Measurements from ENCODE around the gene MYLK4.
A peak's percentile ranks its signal among the peaks of the same experiment; 100 is the strongest.

Gene MYLK4

DNA sequence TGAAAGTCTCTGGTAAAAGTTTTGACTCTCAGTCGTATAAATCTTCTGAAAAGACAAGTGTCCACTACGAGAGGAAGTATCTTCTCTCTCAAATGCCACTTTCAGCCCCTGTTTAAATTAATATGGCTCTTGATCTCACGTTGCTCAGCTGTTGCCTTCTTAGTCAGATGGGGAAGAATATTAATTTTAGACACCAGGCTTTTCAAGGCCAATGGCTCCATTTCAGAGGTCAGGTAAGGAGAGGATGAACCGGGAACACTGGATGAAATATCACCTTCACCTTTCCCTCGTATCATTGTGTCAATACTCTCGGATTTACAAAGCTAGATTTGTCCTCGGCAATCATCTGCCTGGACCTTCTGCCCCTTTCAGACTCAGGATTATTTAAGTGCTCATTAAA, at the start of gene MYLK4:
Gene MYLK4 (minus strand): TSS at position 91 of the 400 bp plus-strand sequence. CDS start 1,628 bp downstream, outside the sequence.
- Histone ChIP-seq H3K4me1 (peaks cover 21% of the 10 kb centered on the region), H3K9me3 (no peaks in the 10 kb centered on the region), H3K4me3 (no peak within 1 kb of the TSS), H3K27me3 (ENCODE audit: low read depth) (no peaks in the 10 kb centered on the region), H3K36me3 (replicated peaks) (no peaks in the 10 kb centered on the region)
- DNase-seq (ENCODE audit: low spot score in 2 of 2) = no peak
- in situ Hi-C loops (cut with MboI; ENCODE audit: low sequenced_read_pairs) = no loop called here

DNA sequence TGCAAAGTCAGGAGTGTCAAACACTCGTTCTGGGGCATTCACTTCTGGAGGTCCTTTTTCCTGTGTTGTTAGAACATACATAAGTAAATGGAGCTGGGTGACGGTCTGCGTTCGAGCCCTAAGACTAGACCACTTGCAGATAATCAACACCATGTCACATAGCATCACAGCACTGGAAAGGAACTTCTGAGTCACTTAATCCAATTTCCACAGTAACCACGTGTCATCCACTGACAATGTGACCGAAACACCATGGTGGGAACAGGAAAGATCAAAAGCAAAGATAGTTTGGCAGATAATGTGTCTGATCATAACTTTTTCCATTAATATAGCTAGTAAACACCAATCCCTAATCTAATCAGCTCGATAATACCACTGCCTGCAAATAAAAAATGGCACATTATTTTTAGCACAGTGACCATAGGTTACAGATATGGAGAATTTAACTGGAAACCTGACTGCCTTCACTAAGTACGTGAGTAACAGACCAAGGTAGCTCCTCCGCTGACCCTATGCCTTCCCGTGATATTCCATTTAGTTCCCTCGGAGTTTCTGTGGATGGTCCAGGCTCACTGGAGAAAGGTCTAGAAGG, 49.3 kb upstream of the MYLK4 start:
- Histone ChIP-seq H3K36me3 (replicated peaks) (no peaks in the 10 kb centered on the region), H3K27me3 (ENCODE audit: low read depth) (no peaks in the 10 kb centered on the region), H3K9me3 (no peaks in the 10 kb centered on the region), H3K4me3 (no peak overlapping the region), H3K4me1 (peaks cover 4% of the 10 kb centered on the region)
- no peak for DNase-seq (ENCODE audit: low spot score in 2 of 2)
- in situ Hi-C loops (cut with MboI; ENCODE audit: low sequenced_read_pairs) = no loop called here

DNA sequence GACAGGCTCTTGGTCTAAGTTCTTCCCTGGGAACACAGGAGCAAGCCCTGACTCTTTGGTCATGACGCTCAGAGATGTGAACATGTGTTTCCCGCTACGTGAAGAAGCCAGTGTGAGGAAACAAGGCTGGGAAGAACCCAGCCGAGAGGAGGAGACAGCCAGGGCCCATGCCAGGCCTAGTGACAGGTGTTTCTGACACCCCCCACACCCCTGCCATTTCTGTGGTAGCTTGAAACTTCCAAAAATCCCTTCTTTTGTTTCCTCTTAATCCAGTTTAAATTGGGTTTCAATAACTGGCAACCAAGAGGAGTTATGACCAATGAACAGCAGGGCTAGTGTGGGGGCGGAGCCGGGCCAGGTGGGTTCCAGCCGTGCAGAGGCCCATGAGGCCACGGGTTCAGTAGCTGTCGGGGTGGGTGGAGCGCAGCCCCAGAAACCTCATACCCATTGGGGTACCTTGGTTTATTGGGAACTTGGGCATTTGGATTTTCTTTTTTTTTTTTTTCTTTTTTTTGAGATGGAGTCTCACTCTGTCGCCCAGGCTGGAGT, 47.9 kb upstream of the MYLK4 start:
- no peak overlapping the region for H3K4me3 ChIP-seq
- H3K4me1 ChIP-seq = peaks cover 4% of the 10 kb centered on the region
- in situ Hi-C loops (cut with MboI; ENCODE audit: low sequenced_read_pairs) = no loop called here
- no peaks in the 10 kb centered on the region for H3K27me3 ChIP-seq (ENCODE audit: low read depth)
- no peaks in the 10 kb centered on the region for H3K9me3 ChIP-seq
- peak; percentile 16 to 39 for DNase-seq (ENCODE audit: low spot score in 2 of 2)
- H3K36me3 ChIP-seq (replicated peaks) = no peaks in the 10 kb centered on the region

DNA sequence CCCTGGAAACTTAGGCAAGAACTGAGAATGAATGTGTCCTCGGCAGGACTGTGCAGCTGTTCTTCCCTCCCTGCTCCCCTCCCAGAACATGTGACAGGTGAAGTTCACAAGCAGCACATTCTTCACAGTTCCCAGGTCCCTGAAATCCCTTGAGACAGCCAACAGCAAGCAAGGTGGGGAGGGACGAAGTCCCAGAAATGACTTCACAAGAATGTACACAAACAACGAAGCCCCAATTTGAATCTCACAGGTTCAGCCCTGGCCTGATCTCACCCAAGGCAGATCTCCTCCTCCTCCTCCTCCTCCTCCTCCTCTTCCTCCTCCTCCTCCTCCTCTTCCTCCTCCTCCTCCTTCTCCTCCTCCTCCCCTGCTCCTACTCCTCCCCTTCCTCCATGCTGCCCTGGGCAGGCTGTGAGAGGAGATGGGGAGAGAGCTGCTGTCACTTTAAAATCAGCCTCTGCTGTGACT, 46.9 kb upstream of the MYLK4 start:
- Histone ChIP-seq H3K4me1 (peaks cover 4% of the 10 kb centered on the region), H3K27me3 (ENCODE audit: low read depth) (no peaks in the 10 kb centered on the region), H3K4me3 (no peak overlapping the region), H3K36me3 (replicated peaks) (no peaks in the 10 kb centered on the region), H3K9me3 (no peaks in the 10 kb centered on the region)
- in situ Hi-C loops (cut with MboI; ENCODE audit: low sequenced_read_pairs) = no loop called here
- DNase-seq (ENCODE audit: low spot score in 2 of 2) = no peak

DNA sequence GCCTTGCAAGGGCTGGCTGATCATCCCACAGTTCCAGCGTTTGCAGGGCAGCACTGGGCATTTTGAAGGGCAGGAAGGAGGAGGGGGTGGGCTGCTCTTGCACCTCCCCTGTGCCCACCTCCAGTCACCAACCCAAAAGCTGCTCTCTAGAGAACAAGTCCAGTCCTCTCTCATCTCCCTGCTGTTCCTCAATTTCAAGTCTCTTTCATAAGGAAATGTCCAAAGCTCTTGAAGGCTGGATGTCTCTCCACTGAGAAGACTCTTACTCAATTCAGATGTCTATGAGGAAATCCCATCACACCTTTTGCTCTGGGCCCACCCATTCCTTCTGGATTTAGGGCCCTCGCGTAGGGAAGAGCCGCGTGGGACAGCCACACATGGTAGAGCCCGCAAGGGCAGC, 46.1 kb upstream of the MYLK4 start:
- in situ Hi-C loops (cut with MboI; ENCODE audit: low sequenced_read_pairs) = no loop called here
- Histone ChIP-seq H3K27me3 (ENCODE audit: low read depth) (no peaks in the 10 kb centered on the region), H3K36me3 (replicated peaks) (no peaks in the 10 kb centered on the region), H3K4me1 (peaks cover 4% of the 10 kb centered on the region), H3K4me3 (no peak overlapping the region), H3K9me3 (no peaks in the 10 kb centered on the region)
- DNase-seq (ENCODE audit: low spot score in 2 of 2) = no peak

DNA sequence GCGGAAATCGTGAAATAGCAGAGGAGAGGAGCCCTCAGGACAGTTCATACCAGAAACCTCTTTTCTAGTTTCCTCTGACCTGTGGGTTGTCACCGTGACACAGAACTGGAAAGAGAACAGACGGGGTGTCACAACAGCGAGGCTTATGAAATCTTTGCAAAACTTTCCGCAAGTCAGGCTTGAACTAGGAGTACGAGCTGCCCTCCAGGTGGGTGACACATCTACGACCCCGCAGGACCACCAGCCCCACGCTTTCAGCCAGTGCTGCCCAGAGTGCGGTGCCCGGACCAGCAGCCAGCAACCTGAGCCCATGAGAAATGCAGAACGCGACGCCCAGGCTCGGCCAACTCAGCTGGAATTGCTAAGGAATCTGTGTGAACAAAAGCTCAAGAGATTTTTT, 45.2 kb upstream of the MYLK4 start:
- Histone ChIP-seq H3K4me3 (no peak overlapping the region), H3K9me3 (no peaks in the 10 kb centered on the region), H3K4me1 (peaks cover 4% of the 10 kb centered on the region), H3K36me3 (replicated peaks) (no peaks in the 10 kb centered on the region), H3K27me3 (ENCODE audit: low read depth) (no peaks in the 10 kb centered on the region)
- no peak for DNase-seq (ENCODE audit: low spot score in 2 of 2)
- in situ Hi-C loops (cut with MboI; ENCODE audit: low sequenced_read_pairs) = no loop called here

DNA sequence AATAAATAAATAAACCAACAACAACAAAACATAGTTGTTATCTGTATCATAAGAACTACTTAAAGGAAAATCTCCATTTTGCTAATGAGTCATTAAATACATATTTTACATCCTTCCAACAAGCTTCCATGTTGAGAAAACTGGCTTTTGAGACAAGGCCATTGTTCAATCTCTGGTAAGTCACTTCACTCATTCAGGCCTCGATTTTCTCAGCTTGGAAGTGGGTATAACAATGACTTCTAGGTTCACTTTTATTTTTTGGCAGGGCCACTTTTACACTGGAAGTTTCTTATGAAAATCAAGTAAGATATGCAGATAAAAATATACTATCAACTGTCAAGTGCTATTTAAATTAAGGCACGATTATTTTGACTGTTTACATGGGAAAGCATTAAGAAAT, 44.4 kb upstream of the MYLK4 start:
- Histone ChIP-seq H3K4me1 (peaks cover 4% of the 10 kb centered on the region), H3K9me3 (no peaks in the 10 kb centered on the region), H3K4me3 (no peak overlapping the region), H3K27me3 (ENCODE audit: low read depth) (no peaks in the 10 kb centered on the region), H3K36me3 (replicated peaks) (no peaks in the 10 kb centered on the region)
- in situ Hi-C loops (cut with MboI; ENCODE audit: low sequenced_read_pairs) = no loop called here
- no peak for DNase-seq (ENCODE audit: low spot score in 2 of 2)

DNA sequence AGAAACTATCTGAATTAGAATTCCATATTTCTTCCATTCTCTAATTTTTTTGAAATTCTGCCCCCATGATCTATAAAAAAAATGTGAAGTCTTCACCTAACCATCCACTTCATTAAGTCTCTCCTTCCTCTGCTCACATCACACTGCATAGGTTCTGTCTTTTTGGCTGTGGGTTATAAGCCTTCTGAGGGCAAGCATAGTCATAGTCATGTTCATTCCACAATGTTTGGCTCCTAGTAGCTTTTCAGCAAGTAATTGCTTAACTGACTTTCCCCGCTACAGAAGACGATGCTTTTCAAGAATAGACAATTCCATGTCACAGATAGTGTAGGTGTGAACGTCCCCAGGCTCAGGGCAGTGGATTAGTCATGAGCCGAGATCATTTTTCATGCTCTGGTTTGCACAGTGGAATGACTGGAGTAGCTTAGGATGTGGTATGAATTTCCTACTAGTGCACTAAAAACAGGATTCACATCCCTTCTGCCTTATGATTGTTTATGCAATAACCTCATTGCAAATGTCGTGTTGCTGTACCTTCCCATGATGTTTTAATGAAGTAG, 43.5 kb upstream of the MYLK4 start:
- in situ Hi-C loops (cut with MboI; ENCODE audit: low sequenced_read_pairs) = no loop called here
- H3K9me3 ChIP-seq = no peaks in the 10 kb centered on the region
- H3K4me1 ChIP-seq = peaks cover 4% of the 10 kb centered on the region
- no peaks in the 10 kb centered on the region for H3K27me3 ChIP-seq (ENCODE audit: low read depth)
- H3K36me3 ChIP-seq (replicated peaks) = no peaks in the 10 kb centered on the region
- no peak for DNase-seq (ENCODE audit: low spot score in 2 of 2)
- no peak overlapping the region for H3K4me3 ChIP-seq

DNA sequence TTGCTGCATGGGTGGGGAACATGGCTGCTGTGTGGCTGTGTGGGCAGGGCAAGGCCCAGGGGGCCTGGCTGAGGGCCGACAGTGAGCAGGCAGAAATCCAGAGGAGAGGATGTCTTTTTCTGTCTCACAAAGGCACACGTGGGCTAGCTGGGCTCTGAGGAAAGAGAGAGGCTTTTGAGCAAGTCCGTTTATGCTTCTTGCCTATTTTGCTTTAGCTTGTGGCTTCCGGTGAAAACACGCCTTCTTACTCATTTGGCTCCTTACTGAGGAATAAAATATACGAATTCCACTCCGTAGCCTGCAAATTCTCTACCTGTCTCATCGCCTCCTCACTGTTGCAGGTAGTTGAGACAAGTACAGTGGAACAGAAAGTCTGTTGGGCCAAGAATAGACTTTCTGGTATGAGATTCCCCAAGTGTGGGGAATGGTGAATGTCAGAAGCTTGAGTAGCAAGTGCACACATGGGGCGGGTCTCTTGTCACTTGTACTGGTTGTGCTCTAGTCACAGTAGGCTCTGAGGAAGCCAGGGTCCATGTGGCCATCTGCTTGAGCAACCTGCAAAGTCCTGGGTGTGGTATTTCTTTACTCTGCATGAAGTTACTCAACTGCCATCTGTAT, 42.9 kb upstream of the MYLK4 start:
- Histone ChIP-seq H3K27me3 (ENCODE audit: low read depth) (no peaks in the 10 kb centered on the region), H3K4me3 (no peak overlapping the region), H3K9me3 (no peaks in the 10 kb centered on the region), H3K36me3 (replicated peaks) (no peaks in the 10 kb centered on the region), H3K4me1 (peaks cover 3% of the 10 kb centered on the region)
- DNase-seq (ENCODE audit: low spot score in 2 of 2) = no peak
- in situ Hi-C loops (cut with MboI; ENCODE audit: low sequenced_read_pairs) = no loop called here

DNA sequence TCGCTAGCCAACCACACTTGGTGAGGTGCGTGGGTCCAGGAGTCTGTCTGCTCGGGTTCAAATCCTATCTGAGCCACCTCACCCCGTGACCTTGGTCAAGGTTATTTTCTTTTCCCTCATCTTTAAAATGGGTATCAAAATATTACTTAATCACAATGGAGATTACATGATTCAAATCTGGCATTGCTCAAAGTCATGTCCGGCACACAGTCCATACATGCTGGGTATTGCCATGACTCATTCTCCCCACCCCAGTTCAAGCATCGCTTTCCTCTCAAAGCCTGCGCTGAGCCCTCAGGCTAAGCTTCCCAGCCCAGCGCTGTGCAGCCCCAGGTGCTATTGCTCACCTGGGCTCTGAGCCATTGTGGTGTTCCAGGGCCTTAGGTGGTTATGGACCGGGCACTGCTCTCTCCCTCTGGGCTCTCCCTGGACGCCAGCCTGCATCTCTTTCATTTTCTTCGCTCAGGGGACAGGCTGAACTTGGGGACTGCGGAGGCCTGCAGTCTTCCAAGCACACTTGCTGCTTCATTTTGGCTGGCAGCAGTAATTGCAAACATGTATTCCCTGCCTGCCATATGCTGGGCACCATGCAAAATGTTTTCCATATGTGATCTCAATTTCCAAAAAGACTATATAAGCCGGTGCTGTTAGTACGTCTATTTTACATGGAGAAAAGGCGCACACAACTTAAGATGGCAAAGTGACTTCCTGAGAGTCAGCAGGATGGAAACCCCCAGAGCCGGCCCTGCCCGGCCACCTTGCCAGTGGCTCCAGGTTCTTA, 41.8 kb upstream of the MYLK4 start:
- no peaks in the 10 kb centered on the region for H3K9me3 ChIP-seq
- DNase-seq (ENCODE audit: low spot score in 2 of 2) = no peak
- no peaks in the 10 kb centered on the region for H3K4me1 ChIP-seq
- H3K4me3 ChIP-seq = no peak overlapping the region
- no peaks in the 10 kb centered on the region for H3K27me3 ChIP-seq (ENCODE audit: low read depth)
- in situ Hi-C loops (cut with MboI; ENCODE audit: low sequenced_read_pairs) = no loop called here
- peaks cover 4% of the 10 kb centered on the region for H3K36me3 ChIP-seq (replicated peaks)

DNA sequence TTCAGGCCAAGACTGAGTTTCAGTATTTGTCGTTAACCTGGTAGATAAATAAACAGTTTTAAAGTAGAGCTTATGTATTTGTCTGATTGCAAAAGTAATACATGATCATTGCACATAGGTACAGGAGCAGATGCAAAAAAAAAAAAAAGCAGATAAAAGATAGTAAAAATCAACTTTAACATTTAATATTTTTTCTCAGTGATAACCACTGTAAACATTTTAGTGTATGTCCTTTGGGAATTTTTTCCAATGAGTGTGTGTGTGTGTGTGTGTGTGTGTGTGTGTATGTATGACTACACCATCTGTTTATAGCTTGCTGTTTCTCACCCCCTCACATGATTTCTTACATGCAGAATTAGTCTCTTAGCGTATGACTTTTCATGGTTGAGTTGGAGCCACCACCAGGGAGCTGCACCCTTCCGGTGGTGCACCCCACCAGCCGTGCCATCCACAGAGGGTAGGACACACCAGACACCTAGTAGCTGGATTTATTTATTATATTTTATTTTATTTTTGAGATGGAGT, 40.8 kb upstream of the MYLK4 start:
- Histone ChIP-seq H3K36me3 (replicated peaks) (peaks cover 7% of the 10 kb centered on the region), H3K27me3 (ENCODE audit: low read depth) (no peaks in the 10 kb centered on the region), H3K9me3 (no peaks in the 10 kb centered on the region), H3K4me1 (no peaks in the 10 kb centered on the region), H3K4me3 (no peak overlapping the region)
- in situ Hi-C loops (cut with MboI; ENCODE audit: low sequenced_read_pairs) = no loop called here
- no peak for DNase-seq (ENCODE audit: low spot score in 2 of 2)

DNA sequence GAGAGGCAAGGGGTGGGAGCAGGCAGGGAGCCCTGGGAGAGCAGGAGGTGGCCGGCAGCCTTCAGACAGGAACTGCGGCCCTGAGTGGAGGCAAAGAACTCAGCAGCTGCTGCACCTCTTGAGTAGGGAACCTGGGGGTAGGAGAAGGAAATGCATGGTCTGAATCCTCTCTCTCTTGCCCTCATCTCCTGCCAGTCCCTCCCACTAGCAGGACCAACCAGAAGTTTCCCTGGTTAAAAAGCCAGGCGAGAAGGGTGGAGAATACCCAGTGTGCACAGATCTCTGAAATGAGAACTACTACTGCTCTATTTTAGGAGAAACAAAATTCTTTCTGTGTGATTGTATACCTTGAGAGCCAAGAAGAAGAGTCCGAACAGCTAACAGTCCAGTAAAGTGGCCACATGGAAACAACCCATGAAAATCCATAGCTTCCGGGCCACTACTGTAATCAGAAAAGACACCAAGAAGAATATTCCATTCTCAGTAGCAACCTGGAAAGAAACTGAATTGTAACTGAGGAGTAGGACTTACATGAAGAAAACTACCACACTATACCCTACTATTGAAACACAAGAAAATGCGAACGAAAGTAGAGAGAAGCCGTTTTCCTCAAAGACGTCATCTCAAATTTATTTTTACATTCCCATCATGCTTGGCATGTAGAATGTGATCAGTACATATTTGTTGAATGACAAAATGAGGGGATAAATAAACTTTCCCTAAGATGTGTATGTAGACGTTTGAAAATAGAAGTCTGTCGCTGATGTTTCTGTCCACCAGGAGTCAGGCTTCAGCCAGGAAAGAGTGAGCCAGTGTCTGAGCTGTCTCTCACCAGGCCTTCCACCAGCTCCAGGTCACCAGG, 40.1 kb upstream of the MYLK4 start:
- peak; percentile 73 for DNase-seq (ENCODE audit: low spot score in 2 of 2)
- no peaks in the 10 kb centered on the region for H3K27me3 ChIP-seq (ENCODE audit: low read depth)
- H3K36me3 ChIP-seq (replicated peaks) = peaks cover 7% of the 10 kb centered on the region
- H3K4me3 ChIP-seq = no peak overlapping the region
- no peaks in the 10 kb centered on the region for H3K4me1 ChIP-seq
- in situ Hi-C loops (cut with MboI; ENCODE audit: low sequenced_read_pairs) = no loop called here
- no peaks in the 10 kb centered on the region for H3K9me3 ChIP-seq

DNA sequence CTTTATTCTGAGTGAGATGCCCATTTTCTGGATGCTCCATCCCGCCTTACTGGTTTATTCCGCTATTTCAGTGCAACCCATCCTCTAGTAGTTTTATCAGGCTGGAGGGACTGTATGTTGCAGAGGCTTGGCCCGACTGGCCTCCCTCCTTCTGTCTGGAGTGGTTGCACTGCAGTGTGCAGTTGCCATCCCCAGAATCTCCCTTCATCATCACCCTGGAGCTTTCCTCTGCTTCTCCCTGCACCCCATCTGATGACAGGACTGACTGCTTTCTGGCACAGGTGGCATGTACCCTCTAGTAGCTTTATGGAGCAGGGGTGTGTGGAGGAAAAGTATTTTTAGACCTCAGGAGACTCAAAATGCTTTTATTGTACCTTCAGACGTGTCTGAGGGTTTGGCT, 35.5 kb upstream of the MYLK4 start:
- no peaks in the 10 kb centered on the region for H3K27me3 ChIP-seq (ENCODE audit: low read depth)
- H3K9me3 ChIP-seq = no peaks in the 10 kb centered on the region
- no peaks in the 10 kb centered on the region for H3K4me1 ChIP-seq
- H3K36me3 ChIP-seq (replicated peaks) = peaks cover 33% of the 10 kb centered on the region
- no peak overlapping the region for H3K4me3 ChIP-seq
- no peak for DNase-seq (ENCODE audit: low spot score in 2 of 2)
- in situ Hi-C loops (cut with MboI; ENCODE audit: low sequenced_read_pairs) = no loop called here

Data from HAP-1 (cell line).